CD14-positive monocyte (primary cell): ENCODE data around the gene KRTAP4-9. TPM values are rescaled to one million over a fixed set of nuclear protein-coding genes. Genes with fewer than 3 reads are reported as not detected.

Experiments
- DNase-seq, 3 donors: peaks; one replicate each; pipeline ENCODE4 v3.0.0-alpha.2; 2011 to 2022
- H2AFZ ChIP-seq: 2 replicates; pipeline ENCODE4 v1.6.0; 2012; ENCODE audit warnings: mild to moderate bottlenecking, low read depth, low read length, inconsistent platforms; ENCODE audit not compliant: insufficient read depth, poor library complexity, severe bottlenecking
- H3K27ac ChIP-seq, 2 donors: 1 replicate in 1 of 2; 2 replicates in 1 of 2; pipeline ENCODE4 v1.5.1; 2012 to 2013; ENCODE audit warnings: low read length in 2 of 2, control low read depth in 1 of 2, inconsistent platforms in 1 of 2, low read depth in 1 of 2, mild to moderate bottlenecking in 1 of 2
- H3K27me3 ChIP-seq, 2 donors: one replicate each; pipeline versions ENCODE4 v1.6.0 to v1.6.1; 2011 to 2013; ENCODE audit warnings: low read length in 2 of 2; ENCODE audit not compliant: control insufficient read depth in 2 of 2, insufficient read depth in 2 of 2
- H3K36me3 ChIP-seq, 2 donors: replicated peaks in 1 of 2; 1 replicate in 1 of 2; 2 replicates in 1 of 2; pipeline versions ENCODE4 v1.5.1 to v1.6.1; 2012 to 2013; ENCODE audit warnings: low read length in 2 of 2, control low read depth in 1 of 2, inconsistent platforms in 1 of 2, mild to moderate bottlenecking in 1 of 2; ENCODE audit not compliant: insufficient read depth in 2 of 2, control insufficient read depth in 1 of 2
- H3K4me1 ChIP-seq, 2 donors: 1 replicate in 1 of 2; 2 replicates in 1 of 2; pipeline versions ENCODE4 v1.5.1 to v1.6.1; 2012 to 2013; ENCODE audit warnings: low read length in 2 of 2, control low read depth in 1 of 2, inconsistent platforms in 1 of 2, mild to moderate bottlenecking in 1 of 2, moderate library complexity in 1 of 2; ENCODE audit not compliant: insufficient read depth in 2 of 2, control insufficient read depth in 1 of 2
- H3K4me2 ChIP-seq: replicated peaks from 2 replicates; pipeline ENCODE3; 2012; ENCODE audit warnings: low read length, moderate library complexity, mild to moderate bottlenecking; ENCODE audit not compliant: poor library complexity, severe bottlenecking; ENCODE audit errors: extremely low read depth
- H3K4me3 ChIP-seq, 3 experiments: fragments of 200-600 bp in 1 of 3; sonication (generic) in 1 of 3; replicated peaks in 1 of 3; 1 replicate in 2 of 3; 2 replicates in 1 of 3; pipeline ENCODE4 v1.5.1; 2011 to 2013; ENCODE audit warnings: low read length in 3 of 3, mild to moderate bottlenecking in 3 of 3, control low read depth in 2 of 3, low read depth in 2 of 3, inconsistent platforms in 1 of 3, moderate library complexity in 1 of 3
- H3K79me2 ChIP-seq: 2 replicates; pipeline ENCODE4 v1.6.0; 2012; ENCODE audit warnings: mild to moderate bottlenecking, control low read depth, inconsistent platforms, low read length, moderate library complexity; ENCODE audit not compliant: insufficient read depth
- H3K9ac ChIP-seq: 2 replicates; pipeline ENCODE4 v1.6.0; 2017; ENCODE audit warnings: low read length, mild to moderate bottlenecking; ENCODE audit not compliant: insufficient read depth, poor library complexity, severe bottlenecking
- H3K9me3 ChIP-seq, 2 donors: replicated peaks in 1 of 2; 1 replicate in 1 of 2; 2 replicates in 1 of 2; pipeline versions ENCODE4 v1.5.1 to v1.6.1; 2012 to 2013; ENCODE audit warnings: low read length in 2 of 2, control low read depth in 1 of 2; ENCODE audit not compliant: control insufficient read depth in 1 of 2, insufficient read depth in 1 of 2
- H4K20me1 ChIP-seq: 2 replicates; pipeline ENCODE4 v1.6.0; 2012; ENCODE audit warnings: mild to moderate bottlenecking, low read length, control low read depth, moderate library complexity; ENCODE audit not compliant: insufficient read depth
- H3K27ac Mint-ChIP-seq, 7 donors: one replicate each; pipeline ENCODE4 v1.8.0; 2020; ENCODE audit warnings: mild to moderate bottlenecking in 7 of 7, mixed read lengths in 7 of 7, moderate library complexity in 6 of 7, inconsistent platforms in 2 of 7
- H3K27me3 Mint-ChIP-seq, 3 donors: one replicate each; pipeline ENCODE4 v1.8.0; 2021 to 2022; ENCODE audit warnings: low read depth in 3 of 3, mild to moderate bottlenecking in 3 of 3, mixed read lengths in 3 of 3, moderate library complexity in 3 of 3, inconsistent platforms in 1 of 3
- H3K36me3 Mint-ChIP-seq, 2 donors: one replicate each; pipeline ENCODE4 v1.8.0; 2020; ENCODE audit warnings: mixed read lengths in 2 of 2, inconsistent platforms in 1 of 2, mild to moderate bottlenecking in 1 of 2
- H3K4me1 Mint-ChIP-seq: one replicate; pipeline ENCODE4 v1.8.0; 2020; ENCODE audit warnings: mild to moderate bottlenecking, mixed read lengths
- H3K4me3 Mint-ChIP-seq, 2 donors: one replicate each; pipeline ENCODE4 v1.8.0; 2020; ENCODE audit warnings: mild to moderate bottlenecking in 2 of 2, mixed read lengths in 2 of 2, moderate library complexity in 1 of 2
- H3K9me3 Mint-ChIP-seq, 7 donors: one replicate each; pipeline ENCODE4 v1.8.0; 2020 to 2022; ENCODE audit warnings: mixed read lengths in 7 of 7, mild to moderate bottlenecking in 6 of 7, moderate library complexity in 6 of 7, inconsistent platforms in 2 of 7
- CTCF ChIP-seq: fragments of 200-600 bp; IDR thresholded peaks from one replicate; pipeline ENCODE4 v1.8.0; 2022; ENCODE audit warnings: antibody characterized with exemption, mild to moderate bottlenecking
- WGBS: methylation state at CpG from one replicate; pipeline ENCODE4 v1.1.5; 2013; ENCODE audit warnings: missing lambda C conversion rate; ENCODE audit not compliant: insufficient coverage; 5-methylcytosine and 5-hydroxymethylcytosine counted together
- intact Hi-C, 2 donors: fragments of 100-400 bp; cut with micrococcal nuclease; formaldehyde crosslinking; loops; one replicate each; pipeline versions ENCODE4 v1.15.0 to v1.15.1; 2023
- polyA plus RNA-seq, 3 donors: library from polyadenylated mRNA; depleted of rRNA in 1 of 3; unstranded in 2 of 3; stranded (reverse) in 1 of 3; fragments of 300-500 nt in 2 of 3; fragments of >200 nt in 1 of 3; fragmentation: Illumina TruSeq in 2 of 3; gene quantifications; 1 replicate in 2 of 3; 2 replicates in 1 of 3; pipeline ENCODE4 v1.2.3, GENCODE V29; 2012 to 2021

The KRTAP4-9 gene
- polyA plus RNA-seq, 3 donors = not detected

- Histone ChIP-seq H3K36me3 (no peaks in the 10 kb centered on the region), H4K20me1 (no peaks in the 10 kb centered on the region), H2AFZ (no peak overlapping the region), H3K9me3 (no peaks in the 10 kb centered on the region), H3K4me2 (no peak overlapping the region), H3K9ac (no peak overlapping the region), H3K4me3 (no peak overlapping the region), H3K27me3 (no peaks in the 10 kb centered on the region), H3K79me2 (no peaks in the 10 kb centered on the region), H3K4me1 (no peaks in the 10 kb centered on the region), H3K27ac (no peak overlapping the region)
- 80% methylated on average over 1 of the region's 2 CpGs for WGBS
- no peak for DNase-seq
- no peaks in the 10 kb centered on the region for H3K4me1 Mint-ChIP-seq
- intact Hi-C loops = no loop called here
- no peak overlapping the region for H3K4me3 Mint-ChIP-seq
- H3K27me3 Mint-ChIP-seq = peaks cover 2 to 8% (median 4%) of the 10 kb centered on the region in 3 donors
- no peak overlapping the region for H3K27ac Mint-ChIP-seq
- H3K9me3 Mint-ChIP-seq = peaks cover 0 to 2% (median 0%) of the 10 kb centered on the region in 7 donors
- H3K36me3 Mint-ChIP-seq = no peaks in the 10 kb centered on the region
- no peak for TF ChIP-seq CTCF
Measured at GRCh38 chr17:41151525-41151924, 46.3 kb downstream of the KRTAP4-9 start.

GRCh38 chr17:41153856-41154255 is 48.7 kb downstream of the KRTAP4-9 start:
- intact Hi-C loops = no loop called here
- H3K9ac ChIP-seq = no peak overlapping the region
- no peak overlapping the region for H3K4me2 ChIP-seq
- H3K36me3 Mint-ChIP-seq = no peaks in the 10 kb centered on the region
- H3K27ac Mint-ChIP-seq = no peak overlapping the region
- no peaks in the 10 kb centered on the region for H4K20me1 ChIP-seq
- no peaks in the 10 kb centered on the region for H3K36me3 ChIP-seq
- H2AFZ ChIP-seq = no peak overlapping the region
- no peak for DNase-seq
- no peaks in the 10 kb centered on the region for H3K27me3 ChIP-seq
- peaks cover 0 to 2% (median 0%) of the 10 kb centered on the region in 7 donors for H3K9me3 Mint-ChIP-seq
- no peaks in the 10 kb centered on the region for H3K4me1 Mint-ChIP-seq
- H3K4me3 ChIP-seq = no peak overlapping the region
- no CpG with 5 or more reads among the region's 2 CpGs for WGBS
- no peaks in the 10 kb centered on the region for H3K4me1 ChIP-seq
- H3K79me2 ChIP-seq = no peaks in the 10 kb centered on the region
- no peaks in the 10 kb centered on the region for H3K9me3 ChIP-seq
- no peak overlapping the region for H3K27ac ChIP-seq
- H3K27me3 Mint-ChIP-seq = peaks cover 1 to 8% (median 4%) of the 10 kb centered on the region in 3 donors
- no peak overlapping the region for H3K4me3 Mint-ChIP-seq
- no peak for TF ChIP-seq CTCF

Other genes with a start within 250 kb of the KRTAP4-9 start
- not detected for gene KRT12, start 238.2 kb upstream of the KRTAP4-9 start, polyA plus RNA-seq
- gene KRT20, start 220.1 kb upstream of the KRTAP4-9 start, polyA plus RNA-seq = not detected
- 1 to 10 TPM; 1.7 to 7.6 (median 3.6) TPM for gene KRT23, start 167.7 kb upstream of the KRTAP4-9 start, polyA plus RNA-seq
- gene KRT39, start 138.4 kb upstream of the KRTAP4-9 start, polyA plus RNA-seq = not detected
- not detected for gene KRT40, start 121.1 kb upstream of the KRTAP4-9 start, polyA plus RNA-seq
- gene KRTAP3-3, start 111.2 kb upstream of the KRTAP4-9 start, polyA plus RNA-seq = not detected
- gene KRTAP3-2, start 105.5 kb upstream of the KRTAP4-9 start, polyA plus RNA-seq = not detected
- gene KRTAP3-1, start 96.3 kb upstream of the KRTAP4-9 start, polyA plus RNA-seq = not detected
- gene KRTAP1-5, start 78.2 kb upstream of the KRTAP4-9 start, polyA plus RNA-seq = not detected
- not detected for gene KRTAP1-4, start 75.2 kb upstream of the KRTAP4-9 start, polyA plus RNA-seq
- not detected for gene KRTAP1-3, start 70.5 kb upstream of the KRTAP4-9 start, polyA plus RNA-seq
- gene KRTAP1-1, start 63.9 kb upstream of the KRTAP4-9 start, polyA plus RNA-seq = not detected
- not detected for gene KRTAP2-1, start 58.1 kb upstream of the KRTAP4-9 start, polyA plus RNA-seq
- gene KRTAP2-2, start 50.2 kb upstream of the KRTAP4-9 start, polyA plus RNA-seq = not detected
- not detected for gene KRTAP2-3, start 45.3 kb upstream of the KRTAP4-9 start, polyA plus RNA-seq
- not detected for gene KRTAP2-4, start 39.5 kb upstream of the KRTAP4-9 start, polyA plus RNA-seq
- gene KRTAP4-7, start 21.2 kb upstream of the KRTAP4-9 start, polyA plus RNA-seq = not detected
- not detected for gene KRTAP4-8, start 7.2 kb upstream of the KRTAP4-9 start, polyA plus RNA-seq
- gene KRTAP4-16, start 3.2 kb upstream of the KRTAP4-9 start, polyA plus RNA-seq = not detected
- gene KRTAP4-11, start 13.0 kb downstream of the KRTAP4-9 start, polyA plus RNA-seq = not detected
- gene KRTAP4-12, start 18.8 kb downstream of the KRTAP4-9 start, polyA plus RNA-seq = not detected
- gene KRTAP4-6, start 35.2 kb downstream of the KRTAP4-9 start, polyA plus RNA-seq = not detected
- not detected for gene KRTAP4-5, start 44.4 kb downstream of the KRTAP4-9 start, polyA plus RNA-seq
- gene KRTAP4-4, start 55.4 kb downstream of the KRTAP4-9 start, polyA plus RNA-seq = not detected
- not detected for gene KRTAP4-3, start 62.8 kb downstream of the KRTAP4-9 start, polyA plus RNA-seq
- not detected for gene KRTAP4-2, start 72.8 kb downstream of the KRTAP4-9 start, polyA plus RNA-seq
- gene KRTAP4-1, start 79.5 kb downstream of the KRTAP4-9 start, polyA plus RNA-seq = not detected
- not detected for gene KRTAP9-1, start 84.5 kb downstream of the KRTAP4-9 start, polyA plus RNA-seq
- gene KRTAP9-2, start 121.3 kb downstream of the KRTAP4-9 start, polyA plus RNA-seq = not detected
- not detected for gene KRTAP9-3, start 127.1 kb downstream of the KRTAP4-9 start, polyA plus RNA-seq
- not detected for gene KRTAP9-8, start 132.6 kb downstream of the KRTAP4-9 start, polyA plus RNA-seq
- gene KRTAP9-4, start 144.3 kb downstream of the KRTAP4-9 start, polyA plus RNA-seq = not detected
- gene KRTAP9-9, start 150.0 kb downstream of the KRTAP4-9 start, polyA plus RNA-seq = not detected
- not detected for gene KRTAP9-6, start 160.0 kb downstream of the KRTAP4-9 start, polyA plus RNA-seq
- gene KRTAP9-7, start 170.3 kb downstream of the KRTAP4-9 start, polyA plus RNA-seq = not detected
- not detected for gene KRTAP29-1, start 197.5 kb downstream of the KRTAP4-9 start, polyA plus RNA-seq
- not detected for gene KRTAP16-1, start 203.9 kb downstream of the KRTAP4-9 start, polyA plus RNA-seq
- not detected for gene KRTAP17-1, start 210.3 kb downstream of the KRTAP4-9 start, polyA plus RNA-seq
- not detected for gene KRT33A, start 245.4 kb downstream of the KRTAP4-9 start, polyA plus RNA-seq